ENCODE measurements around the gene SNX17. TPM values are rescaled to one million over a fixed set of nuclear protein-coding genes. Genes with fewer than 3 reads are reported as not detected.

SNX17 gene
- total RNA-seq, 6 experiments from 2014 or later, result 50.1 to 58.9 (median 54.1) TPM

DNA sequence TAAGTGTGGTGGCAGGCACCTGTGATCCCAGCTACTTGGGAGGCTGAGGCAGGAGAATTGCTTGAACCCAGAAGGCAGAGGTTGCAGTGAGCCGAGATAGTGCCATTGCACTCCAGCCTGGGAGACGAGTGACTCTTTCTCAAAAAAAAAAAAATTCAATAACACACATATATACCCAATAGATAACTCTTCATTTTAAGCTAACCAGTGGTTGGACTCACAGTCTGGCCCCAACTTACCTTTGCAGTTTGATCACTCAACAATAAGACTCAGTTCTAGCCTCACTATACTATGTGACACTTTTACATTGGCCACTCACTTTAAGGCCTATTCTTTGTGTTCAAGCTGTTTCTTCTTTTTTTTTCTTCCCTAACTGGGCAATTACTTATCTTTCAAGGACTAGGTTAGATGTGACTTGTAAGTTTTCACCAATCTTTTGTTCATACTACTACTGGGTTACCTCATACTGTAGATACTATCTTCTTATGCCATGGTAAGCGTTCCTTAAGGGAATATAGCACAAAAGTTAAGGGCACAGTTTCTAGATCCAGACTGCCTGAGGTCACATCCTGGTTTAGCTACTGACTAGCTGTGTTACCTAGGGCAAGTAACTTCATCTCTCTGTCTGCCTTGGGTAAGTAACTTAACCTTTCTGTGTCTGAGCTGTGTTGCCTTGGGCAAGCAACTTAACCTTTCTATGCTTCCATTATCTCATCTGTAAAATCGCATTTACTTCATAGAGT lies 7.6 kb upstream of the SNX17 start:
- TF ChIP-seq, protein P1, sequence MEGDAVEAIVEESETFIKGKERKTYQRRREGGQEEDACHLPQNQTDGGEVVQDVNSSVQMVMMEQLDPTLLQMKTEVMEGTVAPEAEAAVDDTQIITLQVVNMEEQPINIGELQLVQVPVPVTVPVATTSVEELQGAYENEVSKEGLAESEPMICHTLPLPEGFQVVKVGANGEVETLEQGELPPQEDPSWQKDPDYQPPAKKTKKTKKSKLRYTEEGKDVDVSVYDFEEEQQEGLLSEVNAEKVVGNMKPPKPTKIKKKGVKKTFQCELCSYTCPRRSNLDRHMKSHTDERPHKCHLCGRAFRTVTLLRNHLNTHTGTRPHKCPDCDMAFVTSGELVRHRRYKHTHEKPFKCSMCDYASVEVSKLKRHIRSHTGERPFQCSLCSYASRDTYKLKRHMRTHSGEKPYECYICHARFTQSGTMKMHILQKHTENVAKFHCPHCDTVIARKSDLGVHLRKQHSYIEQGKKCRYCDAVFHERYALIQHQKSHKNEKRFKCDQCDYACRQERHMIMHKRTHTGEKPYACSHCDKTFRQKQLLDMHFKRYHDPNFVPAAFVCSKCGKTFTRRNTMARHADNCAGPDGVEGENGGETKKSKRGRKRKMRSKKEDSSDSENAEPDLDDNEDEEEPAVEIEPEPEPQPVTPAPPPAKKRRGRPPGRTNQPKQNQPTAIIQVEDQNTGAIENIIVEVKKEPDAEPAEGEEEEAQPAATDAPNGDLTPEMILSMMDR (IDR thresholded peaks at IDR 0.05), result no peak
- TF ChIP-seq POLR2A (IDR thresholded peaks at IDR 0.05), result no peak
- H3K4me1 ChIP-seq, result peaks cover 0 to 6% (median 0%) of the 10 kb centered on the region in 4 donors
- WGBS (ENCODE audit: insufficient coverage, low coverage, low lambda C conversion rate, missing lambda C conversion rate), result 88% methylated on average over 4 of the region's 4 CpGs
- H3K27me3 ChIP-seq, result no peaks in the 10 kb centered on the region
- intact Hi-C loops (cut with DNase I), result loop anchor here in 1 of 2 donors (10.0 kb wide), 1 partner anchor 48 kb away; no protein-coding TSS in a partner anchor
- H3K9me3 ChIP-seq, result no peaks in the 10 kb centered on the region
- ATAC-seq (no peak), DNase-seq (no peak)
- no peak overlapping the region for H3K27ac ChIP-seq
- no peak overlapping the region for H3K4me3 ChIP-seq
- H3K36me3 ChIP-seq, result peaks cover 0 to 40% (median 21%) of the 10 kb centered on the region in 4 donors

DNA sequence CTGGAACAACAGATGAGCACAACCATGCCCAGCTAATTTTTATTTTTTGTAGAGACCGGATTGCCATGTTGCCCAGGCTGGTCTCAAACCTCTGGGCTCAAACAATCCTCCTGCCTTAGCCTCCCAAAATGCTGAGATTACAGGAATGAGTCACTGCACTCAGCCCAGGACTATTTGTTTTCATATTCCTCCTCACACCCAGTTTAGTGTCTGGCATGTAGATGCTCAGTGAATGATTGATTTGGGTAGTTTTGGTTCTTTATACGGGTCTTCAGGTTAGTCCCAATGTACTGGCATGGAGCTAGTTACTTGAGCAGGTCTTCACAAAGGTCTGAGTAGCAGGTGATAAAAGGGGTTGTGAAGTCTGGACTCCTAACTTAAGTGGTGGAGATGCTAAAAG lies 6.5 kb upstream of the SNX17 start:
- TF ChIP-seq, protein P1 (IDR thresholded peaks at IDR 0.05), result no peak
- TF ChIP-seq POLR2A (IDR thresholded peaks at IDR 0.05), result no peak
- DNase-seq, result no peak
- ATAC-seq, result no peak
- Histone ChIP-seq H3K27ac (no peak overlapping the region), H3K36me3 (peaks cover 0 to 51% (median 22%) of the 10 kb centered on the region in 4 donors), H3K4me1 (peaks cover 0 to 2% (median 0%) of the 10 kb centered on the region in 4 donors), H3K27me3 (no peaks in the 10 kb centered on the region), H3K4me3 (no peak overlapping the region), H3K9me3 (no peaks in the 10 kb centered on the region)
- WGBS (ENCODE audit: insufficient coverage, low coverage, low lambda C conversion rate, missing lambda C conversion rate), result 71% methylated on average over 2 of the region's 2 CpGs
- intact Hi-C loops (cut with DNase I), result loop anchor here in 1 of 2 donors (10.0 kb wide), 1 partner anchor 49 kb away; no protein-coding TSS in a partner anchor

DNA sequence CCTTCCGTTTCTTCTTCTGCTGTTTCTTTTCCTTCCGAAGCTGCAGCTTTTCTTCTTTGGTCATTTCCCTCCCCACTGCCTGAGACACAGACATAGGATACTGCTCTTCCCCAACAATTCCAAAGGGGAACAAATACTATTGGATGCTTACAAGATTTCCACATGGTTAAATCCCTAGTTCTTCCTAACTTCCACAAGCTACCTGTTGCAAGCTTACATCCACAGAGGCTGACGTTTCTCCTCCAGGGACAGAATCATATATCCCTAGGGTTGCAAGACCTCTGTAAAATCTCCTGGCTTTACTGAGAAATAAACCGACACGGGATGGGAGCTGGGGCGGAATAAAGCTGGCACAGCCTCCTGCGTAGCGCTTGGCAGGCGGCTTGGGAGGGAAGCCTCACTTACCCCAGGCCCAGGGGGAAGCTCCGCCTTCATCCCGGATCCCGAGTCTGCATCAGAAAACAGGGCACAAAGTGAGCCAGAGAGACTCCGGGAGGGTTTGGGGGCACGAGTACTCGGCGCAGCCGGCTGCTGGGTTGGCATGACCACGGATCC lies 868 bp upstream of the SNX17 start:
- ATAC-seq (peak; percentile 39 to 55 (median 48)), DNase-seq (no peak)
- H3K4me3 ChIP-seq, result peak overlapping the region; percentile 61 to 100 (median 93)
- TF ChIP-seq POLR2A (IDR thresholded peaks at IDR 0.05), result no peak
- TF ChIP-seq, protein P1 (IDR thresholded peaks at IDR 0.05), result no peak
- H3K27ac ChIP-seq, result peak overlapping the region; percentile 53 to 85 (median 84)
- no peaks in the 10 kb centered on the region for H3K9me3 ChIP-seq
- 2% methylated on average over 12 of the region's 18 CpGs for WGBS (ENCODE audit: insufficient coverage, low coverage, low lambda C conversion rate, missing lambda C conversion rate)
- intact Hi-C loops (cut with DNase I), result loop anchor here in 1 of 2 donors (2.0 to 10.0 kb wide), 2 partner anchors 13 to 55 kb away; partner anchors contain the start of gene GTF3C2
- H3K36me3 ChIP-seq, result peaks cover 0 to 67% (median 25%) of the 10 kb centered on the region in 4 donors
- peaks cover 0 to 24% (median 7%) of the 10 kb centered on the region in 4 donors for H3K4me1 ChIP-seq
- H3K27me3 ChIP-seq, result no peaks in the 10 kb centered on the region

DNA sequence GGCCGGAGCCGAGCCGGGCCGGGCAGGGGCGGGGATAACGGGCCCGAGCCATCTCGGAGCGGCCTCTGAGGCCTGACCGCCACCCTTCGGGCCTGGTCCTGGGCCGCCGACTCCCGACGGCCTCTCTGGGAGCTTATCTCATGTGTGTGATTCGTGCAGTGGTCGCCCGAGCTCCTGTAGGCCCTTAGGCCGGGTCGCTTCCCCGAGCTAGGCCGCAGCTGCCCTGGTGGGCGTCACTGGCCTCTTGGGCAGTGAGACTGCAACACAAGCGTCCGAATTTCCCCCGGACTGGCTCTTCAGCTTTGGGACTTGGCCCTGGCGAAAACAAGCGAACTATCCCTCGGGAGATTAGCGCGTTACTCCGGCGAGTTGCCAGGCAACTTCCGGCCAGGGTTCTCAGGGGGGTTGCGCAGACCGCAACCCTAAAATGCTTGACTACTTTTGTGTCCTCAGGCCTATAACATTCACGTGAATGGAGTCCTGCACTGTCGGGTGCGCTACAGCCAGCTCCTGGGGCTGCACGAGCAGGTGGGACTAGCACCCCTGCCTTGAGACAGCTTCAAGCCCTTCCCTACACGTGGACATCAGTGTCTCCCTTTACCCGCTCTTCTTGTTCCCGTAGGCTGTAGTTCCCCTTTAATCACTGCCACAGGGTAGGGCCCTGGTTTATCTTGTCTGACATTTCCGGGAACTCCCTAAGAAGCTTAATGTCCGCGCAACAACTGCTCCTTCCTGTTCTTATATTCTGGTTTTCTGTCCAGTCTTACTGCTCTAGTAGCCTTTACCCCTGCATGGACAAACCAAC lies 602 bp downstream of the SNX17 start:
- intact Hi-C loops (cut with DNase I), result loop anchor here in 1 of 2 donors (2.0 kb wide), 1 partner anchor 14 kb away; the partner anchor contains the start of gene GTF3C2
- Histone ChIP-seq H3K4me1 (peaks cover 0 to 24% (median 7%) of the 10 kb centered on the region in 4 donors), H3K4me3 (peak overlapping the region; percentile 61 to 100 (median 93)), H3K36me3 (peaks cover 7 to 69% (median 29%) of the 10 kb centered on the region in 4 donors), H3K9me3 (no peaks in the 10 kb centered on the region), H3K27me3 (no peaks in the 10 kb centered on the region), H3K27ac (peak overlapping the region; percentile 81 to 85 (median 82))
- ATAC-seq (peak; percentile 24 to 47 (median 38)), DNase-seq (peak; percentile 36 to 68 (median 58))
- TF ChIP-seq, protein P1 (IDR thresholded peaks at IDR 0.05), result no peak
- peak; percentile 32 for TF ChIP-seq POLR2A (IDR thresholded peaks at IDR 0.05)
- WGBS (ENCODE audit: insufficient coverage, low coverage, low lambda C conversion rate, missing lambda C conversion rate), result 0% methylated on average over 8 of the region's 46 CpGs
